Activated CD8-positive, alpha-beta memory T cell treated with anti-CD3 and anti-CD28 coated beads for 48 hours (primary cell): ENCODE data around the gene SDCCAG8.
"Not testable (repeated sequence)": the region's sequence is repeated elsewhere in the genome, so short reads cannot be mapped to it uniquely, and the experiment has no call there.

Experiments used
- DNase-seq, 3 experiments: peaks; one replicate each; pipeline ENCODE4 v3.0.0-alpha.2; 2020; ENCODE audit warnings: low read depth in 2 of 3, low spot score in 2 of 3

SDCCAG8 gene

DNA sequence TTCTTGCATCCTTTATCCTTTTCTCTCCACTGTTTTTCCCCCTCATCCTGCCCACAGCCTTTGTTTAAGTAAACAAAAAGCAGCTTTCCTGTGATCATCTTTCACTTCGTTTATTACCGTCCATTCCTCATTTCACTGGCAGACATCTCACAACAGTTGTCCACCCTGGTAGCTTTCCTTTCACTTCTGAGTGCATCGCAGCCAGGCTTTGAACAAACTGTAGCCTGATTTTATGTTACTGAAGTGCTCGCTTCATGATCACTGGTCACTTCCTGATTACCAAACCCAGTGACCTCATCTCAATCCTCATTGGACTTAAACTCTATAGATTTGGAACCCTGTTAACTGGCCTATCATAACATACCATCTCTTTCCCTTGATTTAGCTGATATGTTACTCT, 67.7 kb downstream of the SDCCAG8 start:
- no peak for DNase-seq

DNA sequence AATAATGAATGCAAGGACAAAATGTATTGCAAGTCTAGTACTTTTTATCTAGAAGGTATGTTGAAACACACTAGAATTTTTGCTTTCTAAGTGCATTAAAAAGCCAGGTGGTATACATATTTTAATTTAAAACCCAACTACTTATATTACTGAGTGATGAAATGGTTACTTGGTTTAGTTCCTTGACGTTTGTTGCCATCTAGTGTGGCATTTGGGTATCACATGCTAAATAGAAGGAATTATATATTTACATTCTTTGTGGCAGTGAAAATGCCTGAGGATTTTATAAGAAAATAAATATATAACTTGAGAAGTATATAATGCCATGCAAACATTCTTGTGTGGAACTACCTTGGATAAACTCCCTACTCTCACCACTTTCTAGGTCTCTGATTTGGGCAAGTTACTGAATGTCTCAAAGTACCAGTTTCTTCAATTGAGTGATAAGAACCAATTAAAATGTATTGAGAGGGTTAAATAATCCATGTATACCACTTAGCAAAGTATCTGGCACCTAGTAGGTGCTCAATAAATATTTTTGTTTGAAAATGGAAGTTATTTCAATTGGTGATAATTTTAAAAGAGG, 69.6 kb downstream of the SDCCAG8 start:
- no peak for DNase-seq

DNA sequence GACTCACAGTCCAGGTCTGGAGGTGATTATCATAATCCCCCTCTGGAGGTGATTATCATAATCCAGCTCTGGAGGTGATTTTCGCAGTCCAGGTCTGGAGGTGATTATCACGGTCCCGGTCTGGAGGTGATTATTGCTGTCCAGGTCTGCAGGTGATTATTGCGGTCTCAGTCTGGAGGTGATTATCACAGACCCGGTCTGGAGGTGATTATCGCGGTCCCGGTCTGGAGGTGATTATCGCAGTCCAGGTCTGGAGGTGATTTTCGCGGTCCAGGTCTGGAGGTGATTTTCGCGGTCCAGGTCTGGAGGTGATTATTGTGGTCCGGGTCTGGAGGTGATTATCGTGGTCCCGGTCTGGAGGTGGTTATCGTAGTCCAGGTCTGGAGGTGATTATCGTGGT, 76.6 kb downstream of the SDCCAG8 start:
- no peak for DNase-seq

DNA sequence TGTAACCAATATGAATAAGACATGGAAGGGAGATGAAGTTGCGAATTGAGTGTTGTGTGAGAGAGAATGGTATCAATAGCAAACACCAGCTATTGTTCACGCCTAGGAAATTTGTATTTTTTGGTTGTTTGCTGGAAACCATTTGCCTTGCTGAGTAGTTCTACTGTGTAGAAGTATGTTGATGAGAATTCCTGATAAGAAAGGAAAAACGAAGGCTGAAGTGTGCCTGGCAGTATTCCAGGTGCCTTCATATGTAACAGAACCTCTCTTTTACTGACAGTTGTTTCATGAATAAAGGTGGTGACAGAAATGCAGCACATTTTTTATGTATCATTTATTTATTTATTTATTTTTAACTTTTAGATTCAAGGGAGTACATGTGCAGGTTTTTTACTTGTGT, 79.5 kb downstream of the SDCCAG8 start:
- DNase-seq: no peak

DNA sequence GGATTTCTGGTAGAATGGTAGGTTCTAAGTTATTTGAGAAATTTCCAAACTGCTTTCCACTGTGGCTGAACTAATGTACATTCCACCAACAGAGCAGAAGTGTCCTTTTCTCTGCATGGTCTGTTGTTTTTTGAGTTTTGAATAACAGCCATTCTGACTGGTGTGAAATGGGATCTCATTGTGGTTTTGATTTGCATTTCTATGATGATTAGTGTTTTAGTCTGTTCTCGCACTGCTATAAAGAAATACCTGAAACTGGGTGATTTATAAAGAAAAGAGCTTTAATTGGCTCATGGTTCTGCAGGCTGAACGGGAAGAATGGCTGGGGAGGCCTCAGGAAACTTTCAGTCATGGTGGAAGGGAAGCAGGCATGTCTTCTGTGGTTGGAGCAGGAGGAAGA, 80.3 kb downstream of the SDCCAG8 start:
- DNase-seq: no peak

DNA sequence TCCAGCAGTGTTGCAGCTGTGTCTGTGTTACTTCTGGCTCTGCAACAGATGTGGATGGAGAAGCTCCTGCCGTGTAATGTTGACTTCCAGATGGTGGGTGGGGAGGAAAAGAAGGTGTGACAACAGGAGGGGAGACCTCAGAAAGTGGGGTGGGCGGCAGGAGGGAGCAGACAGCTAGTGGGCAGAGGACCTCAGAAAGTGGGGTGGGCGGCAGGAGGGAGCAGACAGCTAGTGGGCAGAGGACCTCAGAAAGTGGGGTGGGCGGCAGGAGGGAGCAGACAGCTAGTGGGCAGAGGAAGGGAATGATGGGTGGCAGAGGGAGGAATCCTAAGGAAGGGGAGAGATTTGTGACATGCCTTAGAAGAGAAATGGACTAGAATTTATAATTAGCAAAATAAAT, 83.0 kb downstream of the SDCCAG8 start:
- not testable (repeated sequence) for DNase-seq

DNA sequence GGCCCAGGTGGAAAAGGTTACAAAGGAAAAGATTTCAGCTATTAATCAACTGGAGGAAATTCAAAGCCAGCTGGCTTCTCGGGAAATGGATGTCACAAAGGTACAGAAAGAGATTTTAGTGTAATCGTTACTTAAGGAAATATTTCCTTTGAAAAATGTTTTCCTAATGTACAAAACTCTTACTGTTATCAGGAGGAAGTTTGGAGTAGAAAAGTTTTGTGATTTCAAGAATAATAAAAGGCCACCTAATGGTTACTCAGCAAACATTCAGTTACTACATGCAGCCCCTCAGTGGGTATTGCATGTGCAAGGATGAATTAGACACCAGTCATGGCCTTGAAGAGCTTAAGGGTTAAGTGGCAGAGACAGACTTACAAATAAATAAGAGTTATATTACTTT, 85.2 kb downstream of the SDCCAG8 start:
- no peak for DNase-seq

DNA sequence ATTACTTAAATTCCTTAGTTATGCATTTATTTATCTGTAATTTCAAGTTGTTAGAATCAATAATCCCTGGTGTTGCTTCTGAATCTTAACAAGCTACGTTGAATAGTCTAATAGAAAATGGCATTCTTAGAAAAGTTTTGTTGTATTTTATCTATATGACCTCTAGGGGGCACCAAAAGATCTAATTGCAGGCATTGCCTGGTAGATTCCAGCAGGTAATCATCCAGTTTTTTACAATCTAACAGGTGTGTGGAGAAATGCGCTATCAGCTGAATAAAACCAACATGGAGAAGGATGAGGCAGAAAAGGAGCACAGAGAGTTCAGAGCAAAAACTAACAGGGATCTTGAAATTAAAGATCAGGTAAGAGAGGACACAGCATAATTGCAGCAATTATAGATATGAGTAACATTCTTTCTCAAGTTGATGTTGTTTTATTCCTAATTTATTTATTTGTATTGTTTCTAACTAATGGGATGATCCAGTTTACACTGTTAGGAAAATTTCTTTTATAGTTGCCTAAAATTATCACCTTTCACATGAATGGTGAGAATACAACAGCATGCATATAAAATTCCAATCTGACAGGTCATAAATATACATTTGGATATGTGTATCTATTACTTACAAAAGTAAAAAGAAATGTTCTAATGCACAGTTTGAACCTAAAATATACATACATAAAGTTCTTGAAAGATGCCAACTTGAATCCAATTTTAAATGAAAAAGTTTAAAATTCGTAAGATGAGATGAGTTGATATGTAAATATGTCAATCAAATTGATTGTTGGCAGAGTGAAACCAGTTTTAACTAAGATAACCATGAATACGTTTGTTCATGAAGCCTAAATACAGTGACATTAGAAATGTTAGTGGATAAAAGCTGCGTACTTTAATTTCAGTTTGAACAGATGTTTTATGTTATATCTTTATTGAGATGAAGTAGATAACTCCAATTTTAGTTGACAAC, 88.4 kb downstream of the SDCCAG8 start:
- DNase-seq: no peak

DNA sequence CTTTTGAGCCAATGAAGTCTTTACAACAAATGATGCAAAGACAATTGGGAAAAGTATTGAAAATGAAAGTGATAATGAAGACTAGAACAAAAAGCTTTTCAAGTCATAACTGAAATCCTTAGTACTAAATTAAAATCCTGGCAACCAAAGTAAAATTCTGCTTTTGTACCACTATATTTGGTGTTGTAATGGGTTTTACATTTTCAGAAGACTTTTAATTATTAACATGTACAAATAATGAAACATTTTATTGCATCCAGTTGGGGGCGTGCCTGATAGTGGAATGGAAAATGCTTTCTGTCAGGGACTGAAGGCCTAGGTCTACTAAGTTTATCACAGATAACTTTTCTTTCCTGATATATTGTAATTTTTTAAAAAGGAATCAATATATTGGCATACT, 89.4 kb downstream of the SDCCAG8 start:
- DNase-seq: no peak

DNA sequence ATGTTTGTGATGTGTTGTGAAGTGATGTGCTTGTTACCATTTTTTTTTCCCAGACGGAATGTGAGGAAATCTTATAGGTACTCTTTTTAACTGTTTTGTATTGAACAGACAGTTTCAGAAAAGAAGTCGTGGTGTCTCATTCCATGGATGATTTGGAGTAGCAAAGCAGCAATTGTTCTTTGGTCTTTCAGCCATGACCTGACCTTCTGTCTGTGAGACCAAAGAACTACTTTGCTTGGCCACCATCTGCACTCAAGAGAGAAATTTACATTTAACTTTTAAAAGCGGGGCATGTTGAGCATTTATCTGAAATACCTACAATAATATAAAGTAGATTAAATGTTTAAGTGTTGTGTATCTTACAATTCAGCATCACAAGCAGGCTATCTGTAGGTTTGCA, 90.2 kb downstream of the SDCCAG8 start:
- no peak for DNase-seq

DNA sequence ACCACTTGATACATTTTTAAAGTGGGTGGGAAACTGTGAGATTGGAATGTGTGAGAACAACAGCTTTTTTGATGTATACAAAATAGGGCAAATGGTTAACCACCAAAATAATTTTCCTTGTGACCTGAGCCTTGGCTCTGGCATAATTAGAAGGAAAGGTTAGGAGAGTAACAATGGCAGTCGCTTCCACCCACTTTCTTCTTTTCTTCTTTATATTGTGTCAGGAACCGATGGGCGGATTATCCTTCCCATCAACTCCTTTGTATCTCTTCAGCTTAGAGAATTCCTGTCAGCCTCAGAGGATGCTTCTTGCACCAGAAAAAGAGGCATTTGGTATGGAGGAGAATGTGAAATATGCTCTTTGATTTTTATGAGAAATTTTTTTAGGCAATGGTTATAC, 90.6 kb downstream of the SDCCAG8 start:
- no peak for DNase-seq

DNA sequence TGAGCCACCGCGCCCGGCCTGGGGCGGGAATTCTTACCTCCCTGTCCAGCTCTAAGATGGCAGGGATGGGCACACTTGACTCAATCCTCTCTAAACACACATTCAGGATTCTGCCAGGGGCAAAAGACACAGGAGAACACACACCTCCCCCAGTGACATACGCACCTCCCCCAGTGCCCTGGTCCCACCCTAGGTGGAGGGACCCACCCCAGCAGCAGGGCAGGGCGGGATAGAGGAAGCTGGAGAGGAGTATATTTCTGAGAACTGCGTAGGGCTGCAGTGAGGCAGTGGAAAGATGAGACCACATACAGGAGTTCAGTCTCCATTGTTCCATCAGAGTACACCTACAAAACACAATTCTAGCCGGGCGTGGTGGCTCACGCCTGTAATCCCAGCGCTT, 92.5 kb downstream of the SDCCAG8 start:
- no peak for DNase-seq

DNA sequence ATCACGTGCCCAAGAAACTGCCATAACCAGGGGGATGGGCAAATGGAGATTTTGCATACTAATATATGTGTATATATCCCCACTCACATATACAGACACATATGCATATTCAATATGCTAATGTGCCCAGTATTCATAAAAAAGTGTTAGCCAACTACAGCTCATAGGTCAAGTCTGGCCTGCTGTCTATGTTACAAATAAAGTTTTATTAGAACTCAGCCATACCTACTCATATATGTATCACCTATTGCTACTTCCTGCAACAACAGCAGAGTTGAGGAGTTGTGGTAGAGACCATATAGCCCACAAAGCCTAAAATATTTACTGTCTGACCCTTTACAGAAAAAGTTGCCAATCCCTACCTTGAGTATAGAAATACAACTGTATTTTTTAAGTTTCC, 93.3 kb downstream of the SDCCAG8 start:
- DNase-seq: no peak

DNA sequence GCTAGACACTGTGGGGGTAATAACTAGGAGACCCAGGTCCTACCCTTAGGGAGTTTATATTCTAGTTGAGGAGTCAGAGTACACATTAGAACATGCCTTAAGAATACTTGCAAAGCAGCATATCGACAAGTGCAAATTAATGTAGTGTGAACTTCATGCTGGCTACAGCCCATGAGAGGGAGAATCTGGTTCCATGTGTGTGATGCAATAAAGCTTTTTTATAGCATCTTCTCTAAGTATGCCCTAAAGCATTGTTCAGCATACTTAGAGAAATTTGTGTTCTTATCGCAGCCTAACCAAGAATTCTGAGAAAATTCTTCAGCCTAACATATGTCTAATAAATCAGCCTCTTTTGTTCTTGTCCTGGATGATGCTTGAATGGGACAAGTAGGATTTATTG, 95.5 kb downstream of the SDCCAG8 start:
- DNase-seq: no peak

DNA sequence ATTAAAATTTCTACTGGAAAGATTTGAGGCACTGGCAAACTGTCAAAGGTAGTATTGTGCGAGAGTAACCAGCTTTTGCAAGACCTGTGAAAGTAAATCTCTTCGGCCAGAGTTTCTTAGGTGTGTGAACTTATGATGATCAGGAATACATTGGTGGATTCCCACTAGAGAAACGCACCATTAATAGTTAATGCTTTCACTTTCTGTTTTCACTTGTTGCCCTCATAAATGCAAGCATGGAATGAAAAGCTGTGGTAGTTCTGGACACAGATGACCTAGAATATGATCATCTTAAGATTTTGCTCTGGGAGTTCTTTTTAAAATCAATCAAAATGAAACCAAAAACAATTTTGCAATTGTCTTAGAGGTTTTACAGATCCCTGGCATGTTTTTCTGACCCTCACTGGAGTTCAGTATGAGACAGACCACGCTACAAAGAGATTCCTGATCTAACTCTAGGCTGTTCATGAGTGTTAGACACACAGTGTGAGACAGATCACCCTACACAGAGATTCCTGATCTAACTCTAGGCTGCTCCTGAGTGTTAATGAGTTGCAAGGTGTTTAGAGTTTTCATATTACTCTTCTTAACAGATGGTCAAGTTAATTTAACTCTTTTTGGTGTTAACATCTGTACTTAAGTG, 98.8 kb downstream of the SDCCAG8 start:
- no peak for DNase-seq

DNA sequence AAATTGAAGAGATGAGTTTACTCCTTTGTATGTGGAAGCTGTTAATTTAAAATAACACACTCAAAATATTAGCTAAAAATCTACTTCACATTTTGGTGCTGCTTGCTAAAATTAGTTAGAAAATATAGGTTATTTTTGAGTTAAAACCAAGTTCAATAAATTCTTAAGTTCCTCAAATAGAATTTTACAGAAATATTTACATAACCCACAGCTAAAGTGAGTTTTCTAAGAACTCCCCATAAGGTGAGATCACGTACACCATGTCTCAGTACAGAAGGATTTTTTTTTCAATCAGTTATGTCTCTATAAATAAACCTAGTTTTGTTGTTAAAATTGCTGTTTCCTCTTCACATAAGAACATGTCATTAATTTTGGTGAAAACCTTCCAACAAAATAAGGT, 108.0 kb downstream of the SDCCAG8 start:
- no peak for DNase-seq

DNA sequence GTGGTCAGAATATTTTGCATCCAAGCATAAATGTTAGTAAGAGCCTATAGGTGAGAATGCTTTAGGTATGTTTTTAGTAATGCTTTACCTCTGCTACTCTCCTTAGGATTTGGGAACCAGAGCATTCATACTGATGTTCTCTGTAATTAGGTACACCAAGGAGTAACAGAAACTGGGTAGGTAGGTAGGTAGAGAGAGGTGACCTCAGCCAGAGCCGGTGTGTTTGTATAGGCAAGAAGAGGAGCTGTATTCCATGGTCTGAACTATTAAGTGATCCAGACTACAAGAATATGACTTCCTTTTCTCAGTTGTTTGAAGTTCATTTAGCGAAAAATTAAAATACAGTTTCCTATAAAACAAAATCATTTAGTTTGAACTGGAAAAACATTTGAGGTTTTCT, 108.5 kb downstream of the SDCCAG8 start:
- DNase-seq: no peak

DNA sequence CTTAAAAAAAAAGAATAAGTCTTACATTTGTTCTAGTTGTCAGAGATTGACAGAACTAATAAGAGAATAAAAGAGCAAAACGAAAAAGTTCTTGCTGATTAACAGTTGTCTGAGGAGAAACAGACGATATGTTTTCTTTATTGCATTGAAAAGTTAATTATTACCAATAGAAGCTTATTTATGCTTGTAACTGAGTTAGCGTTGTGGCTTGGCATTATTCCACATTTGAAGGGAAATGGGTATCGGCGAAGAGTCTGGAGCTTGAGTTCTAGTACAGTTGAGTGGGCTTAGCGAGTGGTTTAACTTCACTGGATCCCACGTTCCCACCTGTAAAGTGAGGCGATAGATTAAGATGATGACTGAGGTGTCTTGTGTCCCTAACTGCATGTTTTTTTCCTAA, 109.0 kb downstream of the SDCCAG8 start:
- DNase-seq: no peak

DNA sequence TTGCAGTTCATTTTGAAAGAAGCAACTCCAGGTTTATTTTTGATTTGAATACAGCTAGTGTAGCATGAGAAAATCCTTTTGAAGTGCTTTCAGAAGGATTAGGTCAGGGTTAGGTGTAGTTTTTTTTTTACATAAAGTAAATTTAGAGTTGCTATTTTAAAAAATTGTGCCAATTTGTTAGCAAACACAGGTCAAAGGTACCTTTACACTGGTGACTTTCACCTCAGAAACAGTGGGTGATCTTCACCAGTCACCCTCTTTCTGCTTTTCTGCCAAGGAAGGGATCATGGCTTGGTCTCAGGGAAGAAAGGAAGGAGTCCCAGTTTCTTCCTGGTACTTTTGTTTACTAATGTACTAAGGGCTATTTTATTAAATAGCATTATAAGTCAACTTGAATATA, 111.5 kb downstream of the SDCCAG8 start:
- no peak for DNase-seq

DNA sequence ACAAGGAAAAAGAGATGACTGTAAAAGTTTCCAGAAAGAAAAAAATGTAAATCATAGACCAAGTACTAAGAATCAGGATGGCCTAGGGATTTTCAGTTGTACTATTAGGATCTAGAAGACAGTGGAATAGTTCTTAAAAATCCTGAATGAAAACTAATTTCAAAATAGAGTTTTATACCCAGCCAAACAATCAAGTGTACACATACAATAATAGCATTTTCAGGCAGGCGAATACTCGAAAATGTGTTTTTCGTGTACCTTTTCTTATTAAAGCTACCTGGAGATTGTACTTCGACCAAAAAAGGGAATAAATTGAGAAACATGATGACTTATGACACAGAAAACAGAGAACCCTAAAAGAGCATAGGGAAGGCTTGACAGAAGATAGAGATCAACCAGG, 118.6 kb downstream of the SDCCAG8 start:
- DNase-seq: no peak

DNA sequence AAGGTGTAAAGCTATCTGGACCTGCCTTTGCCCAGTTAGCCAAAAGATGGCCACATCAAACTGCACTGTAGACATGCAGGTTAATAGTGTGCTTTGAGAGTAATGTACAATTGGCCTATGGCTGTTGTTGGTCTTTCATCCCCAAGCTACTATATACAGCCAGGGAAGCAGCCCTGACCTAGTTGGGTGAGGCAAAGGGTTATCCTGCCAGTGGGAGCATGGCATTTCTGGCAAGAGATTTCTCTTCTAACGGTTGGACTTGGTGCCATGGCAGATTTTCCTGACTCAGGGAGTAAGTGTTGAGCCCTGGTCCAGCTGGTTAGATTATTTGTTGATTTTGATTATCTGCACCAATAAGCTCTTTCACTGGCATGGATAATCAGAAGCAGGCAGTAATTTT, 119.8 kb downstream of the SDCCAG8 start:
- DNase-seq: no peak

DNA sequence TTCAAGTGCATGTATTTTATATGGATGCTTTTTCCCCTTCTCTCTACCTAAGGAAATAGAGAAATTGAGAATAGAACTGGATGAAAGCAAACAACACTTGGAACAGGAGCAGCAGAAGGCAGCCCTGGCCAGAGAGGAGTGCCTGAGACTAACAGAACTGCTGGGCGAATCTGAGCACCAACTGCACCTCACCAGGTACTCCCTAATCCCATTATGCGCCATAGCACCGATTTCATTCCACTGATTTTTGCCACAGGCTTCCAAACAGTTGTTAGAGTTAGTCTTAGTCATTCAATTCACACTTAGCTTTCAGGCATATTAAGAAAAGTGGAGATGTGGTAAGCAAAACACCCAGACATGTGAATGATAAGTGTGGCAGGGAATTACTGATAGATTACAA, 122.8 kb downstream of the SDCCAG8 start:
- DNase-seq: no peak
